ENCODE data around the gene SRP72. TPM values are rescaled to one million over a fixed set of nuclear protein-coding genes. Genes with fewer than 3 reads are reported as not detected.
"Not testable (repeated sequence)": the region's sequence is repeated elsewhere in the genome, so short reads cannot be mapped to it uniquely, and the experiment has no call there.

The SRP72 gene, protein sequence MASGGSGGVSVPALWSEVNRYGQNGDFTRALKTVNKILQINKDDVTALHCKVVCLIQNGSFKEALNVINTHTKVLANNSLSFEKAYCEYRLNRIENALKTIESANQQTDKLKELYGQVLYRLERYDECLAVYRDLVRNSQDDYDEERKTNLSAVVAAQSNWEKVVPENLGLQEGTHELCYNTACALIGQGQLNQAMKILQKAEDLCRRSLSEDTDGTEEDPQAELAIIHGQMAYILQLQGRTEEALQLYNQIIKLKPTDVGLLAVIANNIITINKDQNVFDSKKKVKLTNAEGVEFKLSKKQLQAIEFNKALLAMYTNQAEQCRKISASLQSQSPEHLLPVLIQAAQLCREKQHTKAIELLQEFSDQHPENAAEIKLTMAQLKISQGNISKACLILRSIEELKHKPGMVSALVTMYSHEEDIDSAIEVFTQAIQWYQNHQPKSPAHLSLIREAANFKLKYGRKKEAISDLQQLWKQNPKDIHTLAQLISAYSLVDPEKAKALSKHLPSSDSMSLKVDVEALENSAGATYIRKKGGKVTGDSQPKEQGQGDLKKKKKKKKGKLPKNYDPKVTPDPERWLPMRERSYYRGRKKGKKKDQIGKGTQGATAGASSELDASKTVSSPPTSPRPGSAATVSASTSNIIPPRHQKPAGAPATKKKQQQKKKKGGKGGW
- 51.1 and 69.6 TPM in 2 replicates for total RNA-seq (2014; rRNA removed; shearing (Covaris generic))

DNA sequence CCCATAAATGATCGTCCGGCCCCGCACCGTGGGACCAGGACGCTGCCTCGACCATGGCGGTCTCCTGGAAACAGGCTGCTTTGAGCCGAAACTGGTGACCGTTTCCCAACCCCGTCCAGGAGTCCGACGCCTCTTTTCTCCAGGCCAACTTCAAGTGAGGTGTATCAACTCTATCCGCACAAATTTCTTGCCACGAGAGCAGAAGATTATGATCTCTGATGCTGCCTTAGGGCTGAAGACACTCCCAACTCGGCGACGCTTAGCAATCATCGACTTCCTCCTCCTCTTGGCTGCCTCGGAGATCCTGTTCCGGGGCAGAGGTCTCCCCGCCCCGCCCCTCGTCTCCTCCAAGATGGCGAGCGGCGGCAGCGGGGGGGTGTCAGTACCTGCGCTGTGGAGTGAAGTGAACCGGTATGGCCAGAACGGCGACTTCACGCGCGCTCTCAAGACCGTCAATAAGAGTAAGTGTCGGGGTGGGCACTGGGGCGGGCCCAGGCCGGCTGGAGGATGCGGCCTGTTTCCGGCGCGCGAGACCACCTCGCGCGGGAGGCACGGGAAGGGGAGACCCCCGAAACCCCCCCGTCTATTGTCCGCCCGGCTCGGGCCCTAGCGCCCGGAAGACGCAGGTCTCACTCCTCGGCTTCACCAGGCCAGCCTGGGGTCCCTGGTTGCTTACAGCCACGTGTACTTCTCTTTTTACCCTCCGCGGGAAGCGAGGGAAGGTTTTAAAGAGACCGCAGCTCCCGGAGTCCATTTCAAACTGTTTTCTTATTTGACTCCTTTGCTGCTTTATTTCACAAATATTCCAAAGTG lies at the start of gene SRP72:
Gene SRP72 (plus strand): TSS at position 334 of the 813 bp plus-strand sequence. CDS start 19 bp downstream, at position 353.
- peak; percentile 84 for DNase-seq (ENCODE audit: low spot score)

DNA sequence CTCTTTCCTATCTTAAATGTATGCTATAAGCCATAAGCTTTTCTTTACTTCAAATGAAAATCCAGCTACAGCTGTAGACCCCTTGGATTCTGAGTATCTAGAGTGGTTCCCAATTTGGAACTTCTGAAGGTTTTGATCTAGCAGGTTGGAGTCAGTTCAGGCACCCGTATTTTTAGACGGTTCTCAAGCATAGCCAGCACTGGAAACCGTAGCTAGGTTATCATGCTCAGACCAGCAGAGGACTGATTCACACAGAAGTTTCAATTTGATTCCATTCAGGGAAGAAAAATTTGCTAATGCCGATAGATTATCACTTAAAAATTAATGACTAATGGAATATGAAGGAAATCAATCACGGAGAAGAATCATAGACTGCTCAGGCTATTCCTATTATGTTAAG lies 43.2 kb upstream of the SRP72 start:
- no peak for DNase-seq (ENCODE audit: low spot score)

DNA sequence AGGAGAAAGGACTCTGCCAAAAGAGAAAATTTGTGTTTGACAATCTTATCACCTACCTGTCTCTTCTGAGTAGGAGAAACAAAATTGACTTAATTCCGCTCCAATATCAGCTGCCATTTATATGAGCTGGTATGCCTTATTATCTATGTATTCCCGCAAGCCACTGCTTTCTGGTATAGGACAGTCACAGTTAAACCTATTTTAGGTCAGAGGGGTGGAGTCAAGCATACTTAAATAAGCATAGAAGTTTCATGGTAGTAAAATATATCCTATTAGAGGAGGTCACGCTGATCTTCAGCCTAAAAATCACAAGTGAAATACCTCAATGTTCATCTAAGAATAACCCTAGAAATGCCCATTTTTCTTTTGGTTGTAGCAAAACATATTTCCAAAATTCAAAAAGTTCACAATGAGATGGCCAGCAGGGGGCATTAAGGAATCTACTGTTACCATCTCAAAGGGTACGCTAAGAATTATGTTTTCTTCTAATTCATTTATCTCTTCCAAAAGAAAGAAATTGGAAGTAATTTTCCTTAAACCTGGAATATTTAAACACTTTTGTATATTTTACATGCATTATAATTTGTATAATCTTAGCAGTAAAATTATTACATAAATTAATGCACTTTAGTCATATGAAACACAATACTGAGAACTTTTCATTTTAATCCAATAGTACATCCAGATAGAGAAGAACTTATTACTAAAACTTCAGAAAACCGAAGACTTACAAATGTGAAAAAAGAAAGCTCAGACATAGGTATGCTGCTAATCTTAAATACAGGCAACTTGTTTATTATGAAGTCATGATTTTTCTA lies 42.5 kb upstream of the SRP72 start:
- no peak for DNase-seq (ENCODE audit: low spot score)

DNA sequence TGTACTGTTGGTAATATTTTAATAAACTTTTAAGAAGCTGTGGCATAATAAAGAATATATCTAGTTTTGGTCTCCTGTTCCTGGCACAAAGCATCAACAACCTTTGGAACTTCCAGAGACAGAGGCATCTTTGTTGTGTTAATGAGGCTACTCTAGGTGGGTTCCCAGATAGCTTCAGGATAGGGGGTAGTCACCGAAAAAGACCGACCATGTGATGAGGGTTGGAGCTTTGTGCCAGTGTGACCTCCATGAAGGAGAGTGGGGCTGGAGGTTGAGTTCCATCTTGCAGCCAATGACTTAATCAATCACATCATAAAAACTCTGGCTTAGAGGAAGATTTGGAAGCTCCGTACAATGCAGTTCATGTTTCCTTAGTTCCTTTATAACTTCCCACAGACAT lies 41.9 kb upstream of the SRP72 start:
- no peak for DNase-seq (ENCODE audit: low spot score)

DNA sequence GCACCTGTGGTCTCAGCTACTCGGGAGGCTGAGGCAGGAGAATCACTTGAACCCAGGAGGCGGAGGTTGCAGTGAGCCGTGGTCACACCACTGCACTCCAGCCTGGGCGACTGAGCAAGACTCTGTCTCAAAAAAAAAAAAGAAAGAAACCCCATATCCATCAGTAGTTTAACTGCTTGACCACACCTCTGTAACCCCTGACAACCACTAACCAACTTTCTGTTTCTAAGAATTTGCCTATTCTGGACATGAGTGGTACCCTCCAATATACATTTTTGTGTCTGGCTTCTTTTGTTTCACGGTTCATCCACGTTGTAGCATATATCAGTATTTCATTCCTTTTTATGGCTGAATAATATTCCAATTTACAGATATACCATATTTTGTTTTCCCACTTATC lies 41.1 kb upstream of the SRP72 start:
- DNase-seq (ENCODE audit: low spot score), result no peak

DNA sequence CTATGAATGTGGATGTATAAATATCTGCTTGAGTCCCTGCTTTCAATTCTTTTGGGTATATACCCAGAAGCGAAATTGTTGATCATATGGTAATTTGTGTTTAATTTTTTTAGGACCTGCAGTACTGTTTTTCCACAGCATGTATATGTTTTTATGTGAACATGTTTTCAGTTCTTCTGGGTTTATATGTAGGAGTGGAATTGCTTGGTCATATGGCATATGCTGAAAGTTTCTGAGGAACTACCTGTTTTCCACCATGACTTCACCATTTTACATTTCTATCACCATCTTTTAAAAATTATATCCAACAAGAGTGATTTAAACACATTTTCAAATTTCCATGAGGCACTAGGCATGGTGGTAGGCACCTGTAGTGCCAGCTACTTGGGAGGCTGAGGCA lies 40.2 kb upstream of the SRP72 start:
- no peak for DNase-seq (ENCODE audit: low spot score)

DNA sequence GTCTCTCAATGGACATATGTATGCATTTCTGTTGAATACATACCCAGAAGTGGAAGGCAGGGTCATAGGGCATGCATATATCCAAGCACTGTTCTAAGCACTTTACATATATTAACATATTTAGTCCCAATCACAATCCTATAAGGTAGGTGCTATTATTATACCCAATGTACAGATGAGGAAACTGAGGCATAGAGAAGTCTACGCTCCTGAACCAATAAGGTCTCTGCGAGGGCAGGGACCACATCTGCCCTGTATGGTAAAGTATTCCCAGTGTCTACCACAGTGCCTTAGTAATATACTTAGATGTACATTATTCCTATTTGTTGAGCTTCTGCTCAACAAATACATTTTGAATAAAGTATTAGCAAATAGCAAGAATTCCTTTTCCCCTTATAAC lies 37.2 kb upstream of the SRP72 start:
- no peak for DNase-seq (ENCODE audit: low spot score)

DNA sequence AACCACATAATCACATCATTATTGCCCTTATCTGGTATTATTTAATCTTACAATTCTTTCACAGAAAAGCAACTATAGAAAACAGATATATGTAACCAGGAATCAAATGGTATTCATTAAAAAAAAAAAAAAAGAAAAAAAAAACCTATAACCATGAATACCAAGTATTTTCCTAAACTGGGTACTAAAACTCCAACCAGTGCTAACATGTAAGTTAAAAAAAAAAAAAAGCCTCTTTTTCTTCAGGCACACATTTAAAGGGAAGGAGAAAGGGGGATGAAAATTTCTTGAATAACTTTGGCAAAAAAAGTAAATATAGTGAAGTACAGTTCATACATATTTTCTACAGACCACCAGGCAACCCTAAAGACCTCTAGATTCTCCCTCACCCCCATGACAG lies 34.1 kb upstream of the SRP72 start:
- no peak for DNase-seq (ENCODE audit: low spot score)

DNA sequence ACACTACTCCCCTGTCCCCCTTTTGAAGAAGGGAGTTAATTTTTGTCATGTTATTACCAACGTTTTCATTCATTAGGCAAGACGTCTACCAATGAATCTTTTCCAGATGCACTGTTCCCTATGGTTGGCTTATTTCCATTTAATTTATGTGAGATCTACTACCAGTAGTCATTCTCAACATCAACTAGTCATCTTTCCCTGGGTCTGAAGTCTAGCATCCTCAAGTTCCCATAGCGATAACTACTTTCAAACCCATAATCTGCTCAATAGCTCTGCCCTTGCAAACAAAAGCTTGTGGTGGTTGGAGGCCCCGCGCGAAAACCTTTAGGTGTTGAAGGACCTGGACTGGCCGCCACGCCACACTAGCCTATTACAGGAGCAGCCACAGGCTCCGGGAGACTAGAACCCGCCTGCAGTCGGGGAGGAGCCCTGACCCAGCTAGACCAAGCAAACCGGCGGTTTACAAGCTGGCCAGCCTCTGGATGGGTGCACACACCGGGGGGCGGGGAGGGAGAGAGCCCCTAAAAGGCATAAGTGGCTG lies 32.7 kb upstream of the SRP72 start:
- DNase-seq (ENCODE audit: low spot score), result peak; percentile 38

DNA sequence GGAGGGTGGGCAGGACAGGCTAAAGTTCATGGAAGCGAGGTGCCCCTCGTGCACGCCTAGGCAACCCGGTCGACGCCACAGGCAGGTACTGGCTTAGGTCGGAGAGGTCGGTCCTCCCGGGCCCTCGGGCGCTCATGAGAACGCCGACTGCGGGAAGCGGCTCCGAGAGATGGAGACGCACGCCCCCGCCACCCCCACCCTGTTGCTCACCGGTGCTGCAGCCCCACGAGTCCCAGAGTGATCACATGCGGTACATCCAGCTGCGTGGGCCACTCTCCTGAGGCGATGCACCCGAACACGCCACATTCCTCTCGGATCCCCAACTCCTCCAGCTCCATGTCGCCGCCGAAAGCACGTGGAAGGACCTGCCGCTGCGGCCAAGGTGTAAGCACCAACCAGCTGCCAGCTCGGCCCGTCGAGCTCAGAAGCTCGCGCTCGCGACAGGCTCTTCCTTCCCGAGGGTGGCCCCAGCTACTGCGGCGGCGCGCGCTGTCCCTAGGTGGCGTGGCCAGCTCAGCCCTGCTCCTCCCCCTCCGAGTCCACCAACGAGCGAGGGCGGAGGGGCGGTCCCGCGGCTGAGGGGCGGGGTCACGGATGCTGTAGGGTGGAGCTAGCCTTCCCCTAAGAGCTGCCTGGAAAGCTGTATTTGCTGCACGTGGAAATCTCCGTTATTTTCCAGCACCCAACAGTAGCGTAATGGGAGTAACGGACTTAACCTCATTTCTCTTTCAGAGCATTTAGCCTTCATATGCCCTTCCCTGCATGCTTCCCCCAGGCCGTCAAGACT lies 32.1 kb upstream of the SRP72 start, which contains the start of gene PPAT:
Gene PPAT (minus strand): TSS at position 476 of the 787 bp plus-strand sequence. CDS start 138 bp downstream, at position 338.
- peak; percentile 98 for DNase-seq (ENCODE audit: low spot score)

DNA sequence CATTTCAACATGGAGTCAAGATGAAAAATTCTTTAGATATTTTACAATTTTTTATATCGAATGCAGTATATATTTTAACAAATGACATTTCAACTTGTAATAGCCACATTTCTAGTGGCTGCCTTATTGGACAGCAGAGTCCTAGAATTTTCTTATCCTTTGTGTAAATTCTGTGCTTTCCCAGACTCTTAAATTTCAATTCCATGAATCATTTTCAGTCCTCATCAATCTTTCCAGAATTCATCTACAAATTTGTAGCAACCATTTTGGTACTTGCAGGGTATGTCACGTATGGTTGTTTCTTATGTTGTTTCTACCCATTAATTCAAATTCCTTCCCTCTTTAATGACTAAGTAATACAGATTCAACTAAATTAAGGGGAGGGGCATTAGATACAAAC lies 28.7 kb upstream of the SRP72 start:
- DNase-seq (ENCODE audit: low spot score), result no peak

DNA sequence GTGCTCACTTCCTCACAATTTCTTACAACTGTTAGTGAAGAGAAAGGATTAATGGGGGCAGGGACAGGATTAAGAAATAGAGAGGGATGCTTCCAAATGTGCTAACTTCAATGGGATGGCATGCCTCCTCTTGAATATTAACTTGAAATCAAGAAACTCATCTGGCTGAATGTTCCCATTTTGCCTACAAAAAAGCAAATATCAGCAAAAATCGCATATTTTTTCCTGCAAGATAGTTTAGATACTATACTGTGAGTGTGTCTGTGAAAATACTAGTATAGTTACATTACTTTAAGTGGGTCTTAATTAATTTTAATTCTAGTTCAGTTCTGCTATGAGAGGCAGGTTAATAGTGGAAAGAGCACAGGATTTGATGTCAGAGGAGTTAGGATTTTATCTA lies 26.4 kb upstream of the SRP72 start:
- no peak for DNase-seq (ENCODE audit: low spot score)

DNA sequence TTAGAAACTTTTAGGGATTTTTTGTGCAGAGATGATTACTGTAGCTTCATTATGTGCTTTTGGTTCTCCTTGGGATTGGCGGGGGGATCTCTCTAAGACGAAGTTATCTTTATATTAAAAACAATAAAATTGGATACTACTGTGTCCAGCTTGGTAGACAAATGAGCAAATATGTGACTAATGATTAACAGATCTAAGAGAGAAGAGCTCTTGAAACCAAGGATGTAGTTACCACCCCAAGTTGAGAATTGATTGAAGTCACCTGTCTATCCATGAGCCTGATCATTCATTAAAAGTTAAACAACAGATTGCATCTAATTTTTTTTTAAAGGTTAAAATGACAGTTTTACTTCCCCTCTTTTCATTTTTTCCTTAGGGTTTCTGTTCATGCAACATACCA lies 22.7 kb upstream of the SRP72 start:
- no peak for DNase-seq (ENCODE audit: low spot score)

DNA sequence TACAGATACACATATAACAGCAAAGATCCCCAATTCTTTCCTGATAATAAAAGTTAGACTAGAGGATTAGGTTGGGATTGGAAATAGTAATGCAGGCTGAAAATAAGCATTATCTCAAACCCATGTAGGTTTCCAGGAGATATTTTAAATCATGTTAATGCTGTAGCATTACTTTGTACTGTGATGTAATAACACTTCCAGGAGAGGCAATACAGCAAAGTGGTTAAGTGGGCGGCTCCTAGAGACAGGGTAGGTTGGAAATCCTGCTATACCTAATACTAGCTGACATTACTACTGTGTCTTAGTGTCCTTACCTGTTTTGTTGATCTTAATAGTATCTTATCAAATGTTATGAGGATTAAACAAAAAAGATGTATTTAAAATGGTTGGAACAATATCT lies 21.7 kb upstream of the SRP72 start:
- DNase-seq (ENCODE audit: low spot score), result no peak

DNA sequence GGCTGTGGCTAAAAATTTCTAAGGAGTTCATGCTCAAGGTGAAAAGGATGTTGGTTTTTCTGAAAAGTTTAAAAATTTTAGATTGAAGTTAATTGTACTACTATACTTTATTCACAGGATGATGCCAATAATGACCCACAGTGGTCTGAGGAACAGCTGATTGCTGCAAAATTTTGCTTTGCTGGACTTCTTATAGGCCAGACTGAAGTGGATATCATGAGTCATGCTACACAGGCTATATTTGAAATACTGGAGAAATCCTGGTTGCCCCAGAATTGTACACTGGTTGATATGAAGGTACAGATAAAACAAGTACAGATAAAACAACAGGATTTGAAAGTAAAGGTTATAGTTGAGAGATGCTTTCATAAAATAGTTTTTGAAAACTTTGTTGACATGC lies 19.1 kb upstream of the SRP72 start:
- no peak for DNase-seq (ENCODE audit: low spot score)

DNA sequence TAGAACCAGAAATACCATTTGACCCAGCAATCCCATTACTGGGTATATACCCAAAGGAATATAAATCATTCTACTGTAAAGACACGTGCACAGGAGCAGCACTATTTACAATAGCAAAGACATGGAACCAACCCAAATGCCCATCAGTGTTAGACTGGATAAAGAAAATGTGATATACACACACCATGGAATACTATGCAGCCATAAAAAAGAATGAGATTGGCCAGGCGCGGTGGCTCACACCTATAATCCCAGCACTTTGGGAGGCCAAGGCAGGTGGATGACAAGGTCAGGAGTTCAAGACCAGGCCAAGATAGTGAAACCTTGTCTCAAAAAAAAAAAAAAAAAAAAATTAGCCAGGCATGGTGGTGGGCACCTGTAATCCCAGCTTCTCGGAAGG lies 17.9 kb upstream of the SRP72 start:
- DNase-seq (ENCODE audit: low spot score), result not testable (repeated sequence)

DNA sequence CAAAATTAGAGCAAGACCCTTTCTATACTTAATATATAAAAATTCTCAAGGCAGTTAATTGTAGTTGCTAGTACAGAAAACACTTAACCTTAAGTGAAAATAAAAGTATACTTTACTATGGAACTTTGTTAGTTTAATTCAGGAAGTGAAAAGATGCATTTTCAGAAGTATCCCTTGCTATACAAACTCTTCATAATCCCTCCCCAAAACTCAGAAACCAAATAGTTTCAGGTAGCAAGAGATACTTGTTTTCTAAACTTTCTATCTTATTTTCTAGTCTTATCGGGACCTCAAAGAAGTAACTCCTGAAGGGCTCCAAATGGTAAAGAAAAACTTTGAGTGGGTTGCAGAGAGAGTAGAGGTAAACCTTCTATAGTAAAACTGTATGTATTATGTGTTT lies 17.1 kb upstream of the SRP72 start:
- DNase-seq (ENCODE audit: low spot score), result no peak

DNA sequence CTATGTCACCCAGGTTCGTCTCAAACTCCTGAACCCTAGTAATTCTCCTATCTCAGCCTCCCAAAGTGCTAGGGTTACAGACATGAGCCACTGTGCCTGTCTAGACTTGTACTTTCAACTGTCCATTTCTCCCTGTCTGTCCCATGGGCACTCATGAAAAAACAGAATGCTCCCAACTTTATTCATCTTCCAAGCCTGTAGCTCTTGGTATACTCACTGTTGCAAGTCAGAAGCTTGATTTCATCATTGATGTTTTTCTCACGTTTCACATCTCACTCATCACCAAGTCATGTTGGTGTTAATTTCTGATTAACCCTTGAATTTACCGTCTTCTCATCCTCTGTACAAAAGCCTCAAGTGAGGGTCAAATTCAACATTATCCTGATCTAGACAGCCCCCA lies 7.3 kb upstream of the SRP72 start:
- no peak for DNase-seq (ENCODE audit: low spot score)

DNA sequence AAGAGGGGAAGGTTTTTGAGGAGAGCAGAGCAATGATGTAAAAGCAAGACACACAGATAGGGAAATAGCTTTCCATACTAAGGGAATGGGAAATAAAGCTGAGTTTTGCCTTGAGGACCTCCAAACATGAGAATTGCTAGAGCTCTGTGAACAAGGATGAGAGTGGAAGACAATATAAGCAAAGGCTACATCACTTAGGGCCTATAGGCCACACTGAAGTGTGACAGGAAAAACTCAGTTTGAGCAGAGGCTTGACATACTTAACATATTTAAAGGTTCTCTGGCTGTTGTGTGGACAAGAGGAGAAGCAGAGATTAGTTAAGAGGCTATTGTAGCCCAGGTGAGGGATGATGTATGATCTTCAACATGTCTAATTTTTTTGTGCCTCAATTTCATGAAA lies 5.3 kb upstream of the SRP72 start:
- no peak for DNase-seq (ENCODE audit: low spot score)

DNA sequence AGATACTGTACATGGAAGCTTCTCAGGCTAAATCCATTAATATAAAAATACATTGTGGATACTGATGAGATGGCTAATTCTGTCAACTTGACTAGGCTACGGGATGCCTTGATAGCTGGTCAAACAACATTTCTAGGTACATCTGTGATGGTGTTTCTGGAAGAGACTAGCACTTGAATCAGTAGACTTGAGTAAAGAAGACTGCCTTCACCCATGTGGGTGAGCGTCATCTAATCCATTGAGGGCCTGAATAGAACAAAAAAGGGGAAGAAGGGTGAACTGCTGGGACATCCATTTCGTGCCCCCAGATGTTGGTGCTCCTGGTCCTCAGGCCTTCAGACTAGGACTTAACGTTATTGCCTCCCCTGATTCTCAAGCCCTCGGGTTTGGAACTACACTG lies 3.7 kb upstream of the SRP72 start:
- no peak for DNase-seq (ENCODE audit: low spot score)

Data from H4 (cell line).